ENCODE results near the gene MMP15. TPM values are rescaled to one million over a fixed set of nuclear protein-coding genes. Genes with fewer than 3 reads are reported as not detected.
A peak's percentile ranks its signal among the peaks of the same experiment; 100 is the strongest.

The MMP15 gene
- total and polyA plus RNA-seq, 2 of the 13 experiments (the other 11 are each of a cell fraction or from before 2014, with no cell fraction given), result 35.2 to 44.9 TPM

GRCh38 chr16:58026139-58026704 is 668 bp downstream of the MMP15 start (continued):
- TF ChIP-seq BRCA1 (CRISPR knock-in tag; IDR thresholded peaks at IDR 0.05), result no peak
- TF ChIP-seq, protein P1, sequence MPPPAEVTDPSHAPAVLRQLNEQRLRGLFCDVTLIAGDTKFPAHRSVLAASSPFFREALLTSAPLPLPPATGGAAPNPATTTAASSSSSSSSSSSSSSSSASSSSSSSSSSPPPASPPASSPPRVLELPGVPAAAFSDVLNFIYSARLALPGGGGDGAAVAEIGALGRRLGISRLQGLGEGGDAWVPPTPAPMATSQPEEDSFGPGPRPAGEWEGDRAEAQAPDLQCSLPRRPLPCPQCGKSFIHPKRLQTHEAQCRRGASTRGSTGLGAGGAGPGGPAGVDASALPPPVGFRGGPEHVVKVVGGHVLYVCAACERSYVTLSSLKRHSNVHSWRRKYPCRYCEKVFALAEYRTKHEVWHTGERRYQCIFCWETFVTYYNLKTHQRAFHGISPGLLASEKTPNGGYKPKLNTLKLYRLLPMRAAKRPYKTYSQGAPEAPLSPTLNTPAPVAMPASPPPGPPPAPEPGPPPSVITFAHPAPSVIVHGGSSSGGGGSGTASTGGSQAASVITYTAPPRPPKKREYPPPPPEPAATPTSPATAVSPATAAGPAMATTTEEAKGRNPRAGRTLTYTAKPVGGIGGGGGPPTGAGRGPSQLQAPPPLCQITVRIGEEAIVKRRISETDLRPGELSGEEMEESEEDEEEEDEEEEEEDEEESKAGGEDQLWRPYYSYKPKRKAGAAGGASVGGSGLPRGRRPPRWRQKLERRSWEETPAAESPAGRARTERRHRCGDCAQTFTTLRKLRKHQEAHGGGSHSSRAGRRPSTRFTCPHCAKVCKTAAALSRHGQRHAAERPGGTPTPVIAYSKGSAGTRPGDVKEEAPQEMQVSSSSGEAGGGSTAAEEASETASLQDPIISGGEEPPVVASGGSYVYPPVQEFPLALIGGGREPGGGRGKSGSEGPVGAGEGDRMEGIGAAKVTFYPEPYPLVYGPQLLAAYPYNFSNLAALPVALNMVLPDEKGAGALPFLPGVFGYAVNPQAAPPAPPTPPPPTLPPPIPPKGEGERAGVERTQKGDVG (CRISPR knock-in tag; IDR thresholded peaks at IDR 0.05; ENCODE audit: borderline replicate concordance), result no peak
- TF ChIP-seq ZNF598 (CRISPR knock-in tag; IDR thresholded peaks at IDR 0.05; ENCODE audit: borderline replicate concordance), result no peak
- no peak for TF ChIP-seq ATM (IDR thresholded peaks at IDR 0.05; ENCODE audit: borderline replicate concordance)
- TF ChIP-seq, protein P2, sequence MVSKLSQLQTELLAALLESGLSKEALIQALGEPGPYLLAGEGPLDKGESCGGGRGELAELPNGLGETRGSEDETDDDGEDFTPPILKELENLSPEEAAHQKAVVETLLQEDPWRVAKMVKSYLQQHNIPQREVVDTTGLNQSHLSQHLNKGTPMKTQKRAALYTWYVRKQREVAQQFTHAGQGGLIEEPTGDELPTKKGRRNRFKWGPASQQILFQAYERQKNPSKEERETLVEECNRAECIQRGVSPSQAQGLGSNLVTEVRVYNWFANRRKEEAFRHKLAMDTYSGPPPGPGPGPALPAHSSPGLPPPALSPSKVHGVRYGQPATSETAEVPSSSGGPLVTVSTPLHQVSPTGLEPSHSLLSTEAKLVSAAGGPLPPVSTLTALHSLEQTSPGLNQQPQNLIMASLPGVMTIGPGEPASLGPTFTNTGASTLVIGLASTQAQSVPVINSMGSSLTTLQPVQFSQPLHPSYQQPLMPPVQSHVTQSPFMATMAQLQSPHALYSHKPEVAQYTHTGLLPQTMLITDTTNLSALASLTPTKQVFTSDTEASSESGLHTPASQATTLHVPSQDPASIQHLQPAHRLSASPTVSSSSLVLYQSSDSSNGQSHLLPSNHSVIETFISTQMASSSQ (IDR thresholded peaks at IDR 0.05; ENCODE audit: low read depth), result no peak
- TF ChIP-seq, protein P2 (CRISPR knock-in tag; IDR thresholded peaks at IDR 0.05; ENCODE audit: borderline replicate concordance), result 0 out of 2 replicates have a peak, but pooled peaks have one; percentile 13
- no peak for TF ChIP-seq SYNCRIP (IDR thresholded peaks at IDR 0.05; ENCODE audit: insufficient read depth, low read depth, low read length)
- no peak for TF ChIP-seq ZNF749 (CRISPR knock-in tag; IDR thresholded peaks at IDR 0.05; ENCODE audit: borderline replicate concordance)
- TF ChIP-seq NR2F2 (IDR thresholded peaks at IDR 0.05; ENCODE audit: borderline replicate concordance, low read depth), result no peak
- no peak for TF ChIP-seq RARA (CRISPR knock-in tag; IDR thresholded peaks at IDR 0.05)
- no peak for TF ChIP-seq ZNF781 (CRISPR knock-in tag; IDR thresholded peaks at IDR 0.05; ENCODE audit: borderline replicate concordance, not compliant biosample characterization)
- no peak for TF ChIP-seq TBX2 (CRISPR knock-in tag; IDR thresholded peaks at IDR 0.05; ENCODE audit: borderline replicate concordance)
- TF ChIP-seq CSRNP1 (CRISPR knock-in tag; IDR thresholded peaks at IDR 0.05), result 0 out of 2 replicates have a peak, but pooled peaks have one; percentile 17
- no peak for TF ChIP-seq TP53 (CRISPR knock-in tag; conservative IDR thresholded peaks at IDR 0.05)
- TF ChIP-seq, protein P3, sequence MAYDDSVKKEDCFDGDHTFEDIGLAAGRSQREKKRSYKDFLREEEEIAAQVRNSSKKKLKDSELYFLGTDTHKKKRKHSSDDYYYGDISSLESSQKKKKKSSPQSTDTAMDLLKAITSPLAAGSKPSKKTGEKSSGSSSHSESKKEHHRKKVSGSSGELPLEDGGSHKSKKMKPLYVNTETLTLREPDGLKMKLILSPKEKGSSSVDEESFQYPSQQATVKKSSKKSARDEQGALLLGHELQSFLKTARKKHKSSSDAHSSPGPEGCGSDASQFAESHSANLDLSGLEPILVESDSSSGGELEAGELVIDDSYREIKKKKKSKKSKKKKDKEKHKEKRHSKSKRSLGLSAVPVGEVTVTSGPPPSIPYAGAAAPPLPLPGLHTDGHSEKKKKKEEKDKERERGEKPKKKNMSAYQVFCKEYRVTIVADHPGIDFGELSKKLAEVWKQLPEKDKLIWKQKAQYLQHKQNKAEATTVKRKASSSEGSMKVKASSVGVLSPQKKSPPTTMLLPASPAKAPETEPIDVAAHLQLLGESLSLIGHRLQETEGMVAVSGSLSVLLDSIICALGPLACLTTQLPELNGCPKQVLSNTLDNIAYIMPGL (CRISPR knock-in tag; IDR thresholded peaks at IDR 0.05; ENCODE audit: borderline replicate concordance in 1 of 2, low read depth in 1 of 2), result peak in 1 of 2 experiments; percentile 11; a peak in 1 of 4 replicates
- no peak for TF ChIP-seq ZMAT5 (CRISPR knock-in tag; IDR thresholded peaks at IDR 0.05; ENCODE audit: borderline replicate concordance, low read depth)
- TF ChIP-seq KLF6 (CRISPR knock-in tag; IDR thresholded peaks at IDR 0.05), result peak; percentile 30; the same call in 1 of the 2 replicates

Measured in HepG2 (cell line).